Measurements from ENCODE around the gene NCBP3.
A peak's percentile ranks its signal among the peaks of the same experiment; 100 is the strongest.

DNA sequence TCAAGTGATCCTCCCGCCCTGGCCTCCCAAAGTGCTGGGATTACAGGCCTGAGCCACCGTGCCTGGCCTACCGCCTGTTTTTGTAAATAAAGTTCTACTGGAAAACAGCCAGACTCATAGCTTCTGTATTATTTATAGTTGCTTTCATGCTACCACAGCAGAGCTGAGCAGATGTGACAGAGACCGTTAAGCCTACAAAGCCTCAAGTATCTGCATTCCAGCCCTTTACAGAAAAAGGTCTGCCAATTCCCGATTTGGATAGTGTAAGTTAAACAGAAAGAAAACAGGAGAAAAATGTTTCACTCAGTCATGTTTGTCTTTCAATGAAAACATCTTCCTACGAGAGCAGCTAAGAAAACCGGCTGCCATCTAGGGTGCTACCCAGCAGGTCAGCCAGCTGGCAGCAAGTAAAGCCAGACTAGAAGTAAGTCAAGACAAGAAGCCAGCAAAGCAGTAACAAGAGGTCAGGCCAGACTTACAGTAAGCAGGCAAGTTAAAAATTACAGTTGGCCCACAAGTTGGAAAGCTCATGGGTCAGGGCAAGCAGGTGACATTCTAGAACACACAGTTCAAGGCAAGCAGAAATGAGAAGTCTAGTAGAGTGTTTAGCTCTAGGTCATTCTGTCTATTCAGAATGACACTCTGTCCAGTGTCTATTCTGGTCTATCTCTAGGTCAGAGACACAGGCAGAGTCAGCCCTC is 17.7 kb downstream of the NCBP3 start:
- TF ChIP-seq POLR2AphosphoS5 (IDR thresholded peaks at IDR 0.05) (peak; percentile 62 to 68), POLR2A (IDR thresholded peaks at IDR 0.05; ENCODE audit: low read depth) (no peak), EP300 (IDR thresholded peaks at IDR 0.05) (no peak)
- TF ChIP-seq, protein P1, sequence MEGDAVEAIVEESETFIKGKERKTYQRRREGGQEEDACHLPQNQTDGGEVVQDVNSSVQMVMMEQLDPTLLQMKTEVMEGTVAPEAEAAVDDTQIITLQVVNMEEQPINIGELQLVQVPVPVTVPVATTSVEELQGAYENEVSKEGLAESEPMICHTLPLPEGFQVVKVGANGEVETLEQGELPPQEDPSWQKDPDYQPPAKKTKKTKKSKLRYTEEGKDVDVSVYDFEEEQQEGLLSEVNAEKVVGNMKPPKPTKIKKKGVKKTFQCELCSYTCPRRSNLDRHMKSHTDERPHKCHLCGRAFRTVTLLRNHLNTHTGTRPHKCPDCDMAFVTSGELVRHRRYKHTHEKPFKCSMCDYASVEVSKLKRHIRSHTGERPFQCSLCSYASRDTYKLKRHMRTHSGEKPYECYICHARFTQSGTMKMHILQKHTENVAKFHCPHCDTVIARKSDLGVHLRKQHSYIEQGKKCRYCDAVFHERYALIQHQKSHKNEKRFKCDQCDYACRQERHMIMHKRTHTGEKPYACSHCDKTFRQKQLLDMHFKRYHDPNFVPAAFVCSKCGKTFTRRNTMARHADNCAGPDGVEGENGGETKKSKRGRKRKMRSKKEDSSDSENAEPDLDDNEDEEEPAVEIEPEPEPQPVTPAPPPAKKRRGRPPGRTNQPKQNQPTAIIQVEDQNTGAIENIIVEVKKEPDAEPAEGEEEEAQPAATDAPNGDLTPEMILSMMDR (IDR thresholded peaks at IDR 0.05): no peak
